Colonic mucosa (tissue), 4 donors: ENCODE measurements around the gene NOL9. TPM values are rescaled to one million over a fixed set of nuclear protein-coding genes. Genes with fewer than 3 reads are reported as not detected.

Experiments
- DNase-seq: peaks from one replicate; pipeline ENCODE4 v3.0.0-alpha.2; 2020
- H3K27ac ChIP-seq: fragments of 200-600 bp; one replicate; pipeline ENCODE4 v1.8.0; 2021
- H3K27me3 ChIP-seq: fragments of 200-600 bp; one replicate; pipeline ENCODE4 v1.8.0; 2021
- H3K36me3 ChIP-seq: fragments of 200-600 bp; one replicate; pipeline ENCODE4 v1.8.0; 2021
- H3K4me1 ChIP-seq: fragments of 200-600 bp; one replicate; pipeline ENCODE4 v1.8.0; 2021; ENCODE audit warnings: mild to moderate bottlenecking
- H3K4me3 ChIP-seq: fragments of 200-600 bp; one replicate; pipeline ENCODE4 v1.8.0; 2021
- H3K9ac ChIP-seq, 2 donors: one replicate each; pipeline ENCODE4 v1.7.0; 2013; ENCODE audit warnings: control low read depth in 2 of 2, low read depth in 2 of 2, low read length in 2 of 2
- H3K9me3 ChIP-seq: fragments of 200-600 bp; one replicate; pipeline ENCODE4 v1.8.0; 2021
- intact Hi-C: fragments of 100-400 bp; cut with DNase I; formaldehyde crosslinking; loops from one replicate; pipeline ENCODE4 v1.14.1; 2022
- total RNA-seq, 2 donors: library from RNA; stranded (reverse); fragmentation: NEBNext Ultra II Directional in 1 of 2; extraction: Animal tissue kit (Norgen Biotek cat#: 25700) in 1 of 2; gene quantifications; one replicate each; pipeline ENCODE4 v1.2.1, GENCODE V29; 2021
- TF ChIP-seq, protein P1 (sequence below): fragments of 200-600 bp; IDR thresholded peaks from one replicate; pipeline ENCODE4 v1.8.0; 2022; ENCODE audit warnings: antibody characterized with exemption, mild to moderate bottlenecking
- donor health status: healthy.
- donor health status: DM: no; HTN: no; CAD: no.
- donor health status: DM: no; HTN: no; CAD: no.

The NOL9 gene
- total RNA-seq, 2 donors from 2014 or later = 14.5 to 27.3 TPM

DNA sequence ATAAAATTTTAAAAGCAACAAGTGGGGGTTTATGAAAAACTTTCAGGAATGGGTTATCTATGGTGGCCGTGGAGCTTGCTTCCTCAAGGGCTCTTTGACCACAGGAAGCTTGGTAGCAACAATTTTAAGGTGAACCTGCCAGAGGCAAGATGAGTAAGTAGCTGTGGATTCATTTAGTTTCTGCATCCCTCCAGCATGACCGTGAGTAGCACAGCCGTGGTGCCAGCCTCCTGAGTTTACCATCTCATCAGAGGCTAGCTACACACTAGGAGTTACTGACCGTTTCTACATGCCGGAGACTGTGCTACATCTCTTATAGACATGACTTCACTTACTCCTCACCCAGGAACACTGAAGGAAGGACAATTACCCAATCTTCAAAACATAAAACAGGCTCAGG lies 32.8 kb downstream of the NOL9 start:
- intact Hi-C loops = no loop called here
- Histone ChIP-seq H3K27me3 (no peaks in the 10 kb centered on the region), H3K4me1 (no peaks in the 10 kb centered on the region), H3K9ac (no peak overlapping the region), H3K4me3 (no peak overlapping the region), H3K27ac (no peak overlapping the region), H3K36me3 (peaks cover 4% of the 10 kb centered on the region), H3K9me3 (no peaks in the 10 kb centered on the region)
- TF ChIP-seq, protein P1, sequence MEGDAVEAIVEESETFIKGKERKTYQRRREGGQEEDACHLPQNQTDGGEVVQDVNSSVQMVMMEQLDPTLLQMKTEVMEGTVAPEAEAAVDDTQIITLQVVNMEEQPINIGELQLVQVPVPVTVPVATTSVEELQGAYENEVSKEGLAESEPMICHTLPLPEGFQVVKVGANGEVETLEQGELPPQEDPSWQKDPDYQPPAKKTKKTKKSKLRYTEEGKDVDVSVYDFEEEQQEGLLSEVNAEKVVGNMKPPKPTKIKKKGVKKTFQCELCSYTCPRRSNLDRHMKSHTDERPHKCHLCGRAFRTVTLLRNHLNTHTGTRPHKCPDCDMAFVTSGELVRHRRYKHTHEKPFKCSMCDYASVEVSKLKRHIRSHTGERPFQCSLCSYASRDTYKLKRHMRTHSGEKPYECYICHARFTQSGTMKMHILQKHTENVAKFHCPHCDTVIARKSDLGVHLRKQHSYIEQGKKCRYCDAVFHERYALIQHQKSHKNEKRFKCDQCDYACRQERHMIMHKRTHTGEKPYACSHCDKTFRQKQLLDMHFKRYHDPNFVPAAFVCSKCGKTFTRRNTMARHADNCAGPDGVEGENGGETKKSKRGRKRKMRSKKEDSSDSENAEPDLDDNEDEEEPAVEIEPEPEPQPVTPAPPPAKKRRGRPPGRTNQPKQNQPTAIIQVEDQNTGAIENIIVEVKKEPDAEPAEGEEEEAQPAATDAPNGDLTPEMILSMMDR = no peak
- no peak for DNase-seq

DNA sequence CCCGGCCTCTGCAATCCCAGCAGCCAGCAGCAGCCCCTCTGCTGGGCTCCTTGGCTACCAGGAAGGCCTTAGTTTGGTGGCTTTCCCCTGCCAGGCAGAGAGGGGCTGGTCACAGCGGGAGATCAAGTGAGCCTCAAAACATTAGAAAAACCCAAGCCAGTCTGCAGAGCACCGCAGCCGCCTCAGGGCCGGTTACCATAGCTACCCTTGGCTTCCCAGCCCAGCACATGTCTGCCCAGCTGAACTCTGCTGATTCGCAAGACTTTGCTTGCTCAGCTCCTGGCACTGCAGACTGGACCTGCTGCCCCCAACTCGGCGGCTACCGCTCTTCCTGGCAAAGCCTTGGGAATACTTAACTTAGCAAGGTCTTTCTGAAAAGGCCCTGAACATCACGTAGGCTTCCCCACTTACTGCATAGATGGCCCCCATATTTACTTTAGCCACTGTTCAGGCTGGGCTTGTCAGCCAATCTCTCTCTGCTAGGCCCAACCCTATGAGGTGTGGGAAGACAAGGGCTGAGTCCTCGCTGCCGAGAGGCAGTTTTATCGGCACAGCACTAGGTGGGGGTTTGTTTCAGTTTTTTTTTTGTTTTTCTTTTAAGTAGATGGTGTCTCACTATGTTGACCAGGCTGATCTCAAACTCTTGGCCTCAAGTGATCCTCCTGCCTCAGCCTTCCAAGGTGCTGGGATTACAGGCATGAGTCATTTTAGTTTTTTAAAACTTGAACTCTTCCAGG lies 34.2 kb downstream of the NOL9 start:
- Histone ChIP-seq H3K9ac (no peak overlapping the region), H3K27me3 (no peaks in the 10 kb centered on the region), H3K4me1 (no peaks in the 10 kb centered on the region), H3K36me3 (peaks cover 2% of the 10 kb centered on the region), H3K27ac (no peak overlapping the region), H3K9me3 (no peaks in the 10 kb centered on the region), H3K4me3 (no peak overlapping the region)
- intact Hi-C loops = no loop called here
- TF ChIP-seq, protein P1 = no peak
- no peak for DNase-seq

DNA sequence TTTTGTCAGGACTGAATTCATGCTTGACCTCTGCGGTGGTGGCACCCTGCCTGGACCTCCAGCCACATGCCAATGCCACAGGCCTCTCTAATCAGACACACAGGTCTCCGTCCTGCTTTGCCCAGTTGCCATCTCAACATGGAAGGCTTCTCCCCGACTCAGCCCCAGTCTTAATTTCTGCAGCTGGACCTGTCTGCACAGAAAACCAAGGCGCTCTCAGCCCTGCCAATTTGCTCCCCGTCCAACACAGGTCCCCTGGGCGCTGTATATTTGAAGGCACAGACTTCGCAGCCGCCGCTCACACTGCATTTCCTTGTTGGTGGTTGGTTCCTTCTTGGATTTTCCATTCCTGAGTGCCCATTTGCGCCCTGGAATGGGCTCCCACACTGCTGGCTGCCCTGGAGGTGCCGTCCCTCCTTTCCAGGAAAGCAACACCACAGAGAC lies 34.8 kb downstream of the NOL9 start:
- Histone ChIP-seq H3K36me3 (no peaks in the 10 kb centered on the region), H3K9me3 (no peaks in the 10 kb centered on the region), H3K9ac (no peak overlapping the region), H3K4me1 (no peaks in the 10 kb centered on the region), H3K27ac (no peak overlapping the region), H3K27me3 (no peaks in the 10 kb centered on the region), H3K4me3 (no peak overlapping the region)
- intact Hi-C loops = no loop called here
- TF ChIP-seq, protein P1 = no peak
- DNase-seq = no peak

DNA sequence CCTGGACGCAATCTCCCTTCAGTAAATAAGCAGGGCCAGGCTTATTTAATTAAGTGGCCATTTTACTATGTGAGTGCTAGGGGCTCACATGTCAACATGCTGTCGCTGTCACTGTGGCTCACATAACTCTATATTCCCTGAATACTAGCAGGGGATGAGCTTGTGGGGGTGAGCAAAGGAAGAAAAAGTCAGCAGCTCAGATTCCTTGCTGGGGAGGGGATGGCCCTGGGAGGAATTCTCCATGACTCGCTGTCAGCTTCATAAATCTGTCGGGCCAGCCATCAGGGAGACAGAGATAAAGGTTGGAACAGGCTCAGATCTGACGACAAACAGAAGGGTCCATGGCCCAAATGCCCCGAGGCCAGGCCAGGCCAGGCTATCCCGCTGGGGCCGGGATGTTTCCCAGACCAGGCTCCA lies 36.9 kb downstream of the NOL9 start:
- Histone ChIP-seq H3K27me3 (no peaks in the 10 kb centered on the region), H3K4me3 (no peak overlapping the region), H3K9ac (no peak overlapping the region), H3K4me1 (no peaks in the 10 kb centered on the region), H3K36me3 (no peaks in the 10 kb centered on the region), H3K27ac (no peak overlapping the region), H3K9me3 (no peaks in the 10 kb centered on the region)
- no peak for DNase-seq
- TF ChIP-seq, protein P1 = no peak
- intact Hi-C loops = no loop called here

DNA sequence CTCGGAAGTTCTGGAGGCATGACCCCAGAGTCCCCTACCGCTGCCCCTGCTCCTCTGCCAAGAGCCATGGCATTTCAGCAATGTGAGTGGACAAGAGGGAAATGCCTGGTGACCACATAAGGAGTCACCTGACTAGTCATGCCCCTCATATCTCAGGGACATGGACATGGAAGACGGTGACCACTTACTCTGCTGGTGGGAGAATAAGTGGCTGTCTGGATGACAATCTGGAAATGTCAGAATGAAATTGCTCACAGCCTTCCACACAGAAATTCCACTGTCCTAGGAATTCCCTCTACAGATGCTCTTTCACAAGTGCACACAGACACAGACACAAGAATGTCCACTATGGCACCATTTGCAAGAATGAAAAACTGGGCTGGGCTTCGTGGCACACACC lies 38.5 kb downstream of the NOL9 start:
- Histone ChIP-seq H3K4me1 (no peaks in the 10 kb centered on the region), H3K9me3 (no peaks in the 10 kb centered on the region), H3K4me3 (no peak overlapping the region), H3K36me3 (no peaks in the 10 kb centered on the region), H3K9ac (no peak overlapping the region), H3K27me3 (no peaks in the 10 kb centered on the region), H3K27ac (no peak overlapping the region)
- TF ChIP-seq, protein P1 = no peak
- no peak for DNase-seq
- intact Hi-C loops = no loop called here
